DOHH2 (cell line): ENCODE results near the gene VAT1.

Source experiments
- H3F3A ChIP-seq: fragments of 200-600 bp; sonication (generic), shearing (Covaris generic); 2 replicates; pipeline ENCODE4 v1.6.0; 2016; ENCODE audit warnings: antibody characterized with exemption, mild to moderate bottlenecking; ENCODE audit not compliant: control insufficient read depth, insufficient read depth
- H3K27ac ChIP-seq: fragments of 200-600 bp; sonication (generic); 2 replicates; pipeline ENCODE4 v1.5.1; 2014; ENCODE audit warnings: low read depth, mild to moderate bottlenecking, low read length, moderate library complexity
- H3K27me3 ChIP-seq: fragments of 200-600 bp; sonication (generic); 2 replicates; pipeline ENCODE4 v1.6.1; 2014; ENCODE audit warnings: mild to moderate bottlenecking, low read length, mixed read lengths; ENCODE audit not compliant: control insufficient read depth
- H3K36me3 ChIP-seq: fragments of 200-600 bp; sonication (generic); 2 replicates; pipeline ENCODE4 v1.6.1; 2014; ENCODE audit warnings: mild to moderate bottlenecking, low read length, moderate library complexity, mixed read lengths; ENCODE audit not compliant: control insufficient read depth
- H3K4me1 ChIP-seq: fragments of 200-600 bp; sonication (generic); 2 replicates; pipeline ENCODE4 v1.6.1; 2014; ENCODE audit warnings: mild to moderate bottlenecking, low read length, mixed read lengths; ENCODE audit not compliant: control insufficient read depth
- H3K4me2 ChIP-seq: fragments of 200-600 bp; sonication (generic); 2 replicates; pipeline ENCODE4 v1.6.0; 2014; ENCODE audit warnings: mild to moderate bottlenecking, low read length, moderate library complexity
- H3K4me3 ChIP-seq: fragments of 200-600 bp; sonication (generic); 2 replicates; pipeline ENCODE4 v1.5.1; 2014; ENCODE audit warnings: mild to moderate bottlenecking, low read length, mixed read lengths
- H3K79me2 ChIP-seq: fragments of 200-600 bp; sonication (generic); 2 replicates; pipeline ENCODE4 v1.6.1; 2014; ENCODE audit warnings: mild to moderate bottlenecking, low read length, mixed read lengths; ENCODE audit not compliant: control insufficient read depth
- H3K9me2 ChIP-seq: fragments of 200-600 bp; sonication (generic); replicated peaks from 2 replicates; pipeline ENCODE4 v1.6.1; 2014; ENCODE audit warnings: mild to moderate bottlenecking, low read length, mixed read lengths; ENCODE audit not compliant: control insufficient read depth
- H3K9me3 ChIP-seq: fragments of 200-600 bp; sonication (generic); 2 replicates; pipeline ENCODE4 v1.6.1; 2014; ENCODE audit warnings: antibody characterized with exemption, low read length, mixed read lengths; ENCODE audit not compliant: control insufficient read depth, insufficient read depth
- H4K20me1 ChIP-seq: fragments of 200-600 bp; sonication (generic); 2 replicates; pipeline ENCODE4 v1.6.0; 2014; ENCODE audit warnings: low read depth, mild to moderate bottlenecking, antibody characterized with exemption, low read length, moderate library complexity; ENCODE audit not compliant: control insufficient read depth, insufficient read depth
- CTCF ChIP-seq: fragments of 200-600 bp; sonication (generic); IDR thresholded peaks from one replicate; pipeline ENCODE4 v1.5.1; 2014; ENCODE audit warnings: antibody characterized with exemption, mild to moderate bottlenecking, low read depth, low read length; ENCODE audit not compliant: poor library complexity, severe bottlenecking
- EZH2phosphoT487 ChIP-seq: fragments of 200-600 bp; sonication (generic); IDR thresholded peaks from 2 replicates; pipeline ENCODE4 v1.6.1; 2017; ENCODE audit warnings: borderline replicate concordance, mild to moderate bottlenecking, antibody characterized with exemption, low read length, moderate library complexity, mixed read lengths

VAT1 gene

GRCh38 chr17:43026595-43026994, 4.4 kb upstream of the VAT1 start:
- Histone ChIP-seq H3K36me3 (no peaks in the 10 kb centered on the region), H3K4me2 (no peak overlapping the region), H3F3A (peaks cover 5% of the 10 kb centered on the region; the same call in 1 of the 2 replicates), H3K9me2 (no peaks in the 10 kb centered on the region), H4K20me1 (no peaks in the 10 kb centered on the region), H3K27ac (no peak overlapping the region), H3K79me2 (no peaks in the 10 kb centered on the region), H3K4me3 (no peak overlapping the region), H3K4me1 (peaks cover 13% of the 10 kb centered on the region), H3K27me3 (peaks cover 22% of the 10 kb centered on the region), H3K9me3 (no peaks in the 10 kb centered on the region)
- no peak for TF ChIP-seq EZH2phosphoT487
- TF ChIP-seq CTCF, result no peak

- Histone ChIP-seq H3K27ac (no peak overlapping the region), H3K27me3 (peaks cover 22% of the 10 kb centered on the region), H3K36me3 (no peaks in the 10 kb centered on the region), H3F3A (peaks cover 5% of the 10 kb centered on the region; the same call in 1 of the 2 replicates), H3K4me1 (peaks cover 17% of the 10 kb centered on the region), H3K79me2 (no peaks in the 10 kb centered on the region), H4K20me1 (no peaks in the 10 kb centered on the region), H3K9me2 (no peaks in the 10 kb centered on the region), H3K9me3 (no peaks in the 10 kb centered on the region), H3K4me2 (no peak overlapping the region), H3K4me3 (no peak overlapping the region)
- TF ChIP-seq EZH2phosphoT487, result no peak
- TF ChIP-seq CTCF, result no peak
Measured at GRCh38 chr17:43025766-43026537, 3.8 kb upstream of the VAT1 start.

GRCh38 chr17:43025290-43025657, 3.1 kb upstream of the VAT1 start:
- H3K9me3 ChIP-seq, result no peaks in the 10 kb centered on the region
- no peaks in the 10 kb centered on the region for H3K79me2 ChIP-seq
- H3K4me2 ChIP-seq, result peak overlapping the region; percentile 44; the same call in 1 of the 2 replicates
- H4K20me1 ChIP-seq, result no peaks in the 10 kb centered on the region
- H3K27ac ChIP-seq, result no peak overlapping the region
- peaks cover 20% of the 10 kb centered on the region for H3K27me3 ChIP-seq
- H3K36me3 ChIP-seq, result no peaks in the 10 kb centered on the region
- no peaks in the 10 kb centered on the region for H3K9me2 ChIP-seq
- peaks cover 5% of the 10 kb centered on the region; the same call in 1 of the 2 replicates for H3F3A ChIP-seq
- H3K4me3 ChIP-seq, result peak overlapping the region; percentile 27; the same call in 1 of the 2 replicates
- H3K4me1 ChIP-seq, result peaks cover 18% of the 10 kb centered on the region
- TF ChIP-seq EZH2phosphoT487 (no peak), CTCF (no peak)
